ENCODE measurements around the gene ZNF587. TPM values are rescaled to one million over a fixed set of nuclear protein-coding genes. Genes with fewer than 3 reads are reported as not detected.
"Not testable (repeated sequence)": the region's sequence is repeated elsewhere in the genome, so short reads cannot be mapped to it uniquely, and the experiment has no call there.

Gene ZNF587
- total RNA-seq, 2 donors from 2014 or later: 18.3 to 29.7 TPM

DNA sequence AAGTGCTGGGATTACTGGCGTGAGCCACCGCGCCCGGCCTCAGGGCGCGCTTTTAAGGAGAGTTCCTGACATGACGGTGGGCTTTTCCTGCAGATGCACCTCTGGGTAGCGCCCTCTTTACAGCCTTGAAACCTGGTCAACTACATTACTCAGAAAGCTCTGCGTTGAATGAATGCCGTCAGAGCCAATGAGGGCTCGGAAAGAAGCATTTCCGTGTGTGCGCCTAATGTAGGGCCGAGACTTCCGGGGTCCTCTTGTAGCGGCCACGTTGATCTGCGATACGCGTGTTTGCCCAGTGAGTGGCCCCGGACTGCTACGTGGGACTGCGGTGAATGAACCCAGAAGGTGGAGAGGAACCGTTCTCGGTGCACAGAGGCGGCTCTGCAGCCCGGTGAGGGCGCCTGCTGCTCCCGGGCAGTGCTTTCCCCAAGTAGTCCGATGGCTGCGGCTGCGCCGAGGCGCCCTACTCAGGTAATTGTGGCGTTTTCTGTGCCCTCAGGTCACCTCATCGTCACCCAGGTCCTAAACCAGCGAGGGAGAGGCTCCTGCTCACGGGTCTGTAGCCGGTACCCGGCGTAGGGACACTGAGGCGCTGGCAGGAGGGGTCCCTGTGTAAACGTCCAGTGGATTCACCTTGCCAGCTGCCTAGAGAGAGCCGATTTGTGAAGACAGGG, 30.0 kb upstream of the ZNF587 start:
- Histone ChIP-seq H3K9me3 (no peaks in the 10 kb centered on the region), H3K4me3 (peak overlapping the region; percentile 96), H3K27me3 (replicated peaks; ENCODE audit: insufficient read depth) (no peaks in the 10 kb centered on the region), H3K27ac (peak overlapping the region; percentile 62 to 69), H3K4me1 (ENCODE audit: control insufficient read depth in 1 of 2, low read depth in 2 of 2) (peaks cover 10 to 13% of the 10 kb centered on the region in 2 donors), H3K36me3 (no peaks in the 10 kb centered on the region)
- ATAC-seq (ENCODE audit: insufficient number of reproducible peaks, low FRiP score, low read depth) (peak; percentile 77), DNase-seq (ENCODE audit: low spot score) (peak; percentile 59)
- TF ChIP-seq, protein P1, sequence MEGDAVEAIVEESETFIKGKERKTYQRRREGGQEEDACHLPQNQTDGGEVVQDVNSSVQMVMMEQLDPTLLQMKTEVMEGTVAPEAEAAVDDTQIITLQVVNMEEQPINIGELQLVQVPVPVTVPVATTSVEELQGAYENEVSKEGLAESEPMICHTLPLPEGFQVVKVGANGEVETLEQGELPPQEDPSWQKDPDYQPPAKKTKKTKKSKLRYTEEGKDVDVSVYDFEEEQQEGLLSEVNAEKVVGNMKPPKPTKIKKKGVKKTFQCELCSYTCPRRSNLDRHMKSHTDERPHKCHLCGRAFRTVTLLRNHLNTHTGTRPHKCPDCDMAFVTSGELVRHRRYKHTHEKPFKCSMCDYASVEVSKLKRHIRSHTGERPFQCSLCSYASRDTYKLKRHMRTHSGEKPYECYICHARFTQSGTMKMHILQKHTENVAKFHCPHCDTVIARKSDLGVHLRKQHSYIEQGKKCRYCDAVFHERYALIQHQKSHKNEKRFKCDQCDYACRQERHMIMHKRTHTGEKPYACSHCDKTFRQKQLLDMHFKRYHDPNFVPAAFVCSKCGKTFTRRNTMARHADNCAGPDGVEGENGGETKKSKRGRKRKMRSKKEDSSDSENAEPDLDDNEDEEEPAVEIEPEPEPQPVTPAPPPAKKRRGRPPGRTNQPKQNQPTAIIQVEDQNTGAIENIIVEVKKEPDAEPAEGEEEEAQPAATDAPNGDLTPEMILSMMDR (IDR thresholded peaks at IDR 0.05): peak; percentile 5

DNA sequence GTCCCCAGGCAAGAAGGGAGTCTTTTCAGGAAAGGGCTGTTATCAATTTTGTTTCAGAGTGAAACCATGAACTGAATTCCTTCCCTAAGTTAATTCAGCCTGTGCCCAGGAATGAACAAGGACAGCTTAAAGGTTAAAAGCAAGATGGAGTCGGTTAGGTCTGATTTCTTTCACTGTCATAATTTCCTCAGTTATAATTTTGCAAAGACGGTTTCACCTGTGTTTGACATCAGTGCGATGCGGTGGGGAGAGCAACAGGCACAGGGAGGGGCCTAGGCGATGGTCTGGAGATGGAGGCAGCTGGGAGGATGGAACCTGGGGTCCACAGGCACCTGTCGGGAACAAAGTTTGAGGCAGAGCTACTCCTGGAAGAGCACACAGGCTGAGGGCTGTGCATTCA, 29.1 kb upstream of the ZNF587 start:
- H3K4me3 ChIP-seq: peak overlapping the region; percentile 96
- TF ChIP-seq, protein P1 (IDR thresholded peaks at IDR 0.05): no peak
- no peaks in the 10 kb centered on the region for H3K9me3 ChIP-seq
- ATAC-seq (ENCODE audit: insufficient number of reproducible peaks, low FRiP score, low read depth) (no peak), DNase-seq (ENCODE audit: low spot score) (no peak)
- no peak overlapping the region for H3K27ac ChIP-seq
- H3K4me1 ChIP-seq (ENCODE audit: control insufficient read depth in 1 of 2, low read depth in 2 of 2): peaks cover 8 to 10% of the 10 kb centered on the region in 2 donors
- no peaks in the 10 kb centered on the region for H3K36me3 ChIP-seq
- H3K27me3 ChIP-seq (replicated peaks; ENCODE audit: insufficient read depth): no peaks in the 10 kb centered on the region

DNA sequence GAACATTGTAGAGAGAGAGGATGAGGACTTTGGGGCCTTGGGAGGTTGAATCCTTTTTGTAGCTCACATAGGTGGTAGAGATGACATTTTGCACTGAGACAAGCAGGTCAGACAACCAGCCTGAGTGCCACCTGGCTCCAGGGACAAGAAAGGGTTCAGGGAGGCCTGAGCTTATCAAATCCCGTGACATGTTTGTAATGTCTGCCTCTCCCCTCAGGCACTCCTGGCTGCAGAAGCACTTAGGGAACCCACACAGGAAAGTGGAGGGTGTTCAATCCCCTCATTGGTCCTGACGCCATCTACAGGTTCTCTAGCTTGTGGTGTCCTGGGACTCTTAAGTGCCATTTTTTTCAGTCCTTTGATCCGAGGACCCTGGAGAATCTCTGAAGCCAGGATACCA, 28.6 kb upstream of the ZNF587 start:
- not testable (repeated sequence) for H3K4me3 ChIP-seq; DNase-seq (ENCODE audit: low spot score)

DNA sequence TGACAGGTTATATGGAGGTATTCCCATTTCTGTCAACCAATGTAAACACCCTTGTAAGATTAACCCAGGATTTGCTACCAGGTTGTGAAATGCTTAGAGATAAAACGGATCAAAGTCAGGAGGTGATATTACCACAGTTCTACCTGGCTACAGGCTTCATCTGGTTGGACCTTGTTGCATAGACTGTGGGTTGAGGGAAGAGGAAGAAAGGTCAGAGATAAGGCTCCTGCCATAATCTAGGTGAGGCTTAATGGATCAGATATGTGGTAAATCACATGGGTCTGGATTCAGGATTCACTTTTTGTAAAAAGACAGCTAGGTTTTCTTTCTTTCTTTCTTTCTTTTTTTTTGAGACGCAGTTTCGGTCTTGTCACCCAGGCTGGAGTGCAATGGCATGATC, 28.2 kb upstream of the ZNF587 start:
- H3K4me1 ChIP-seq (ENCODE audit: control insufficient read depth in 1 of 2, low read depth in 2 of 2): peaks cover 8 to 10% of the 10 kb centered on the region in 2 donors
- H3K27me3 ChIP-seq (replicated peaks; ENCODE audit: insufficient read depth); DNase-seq (ENCODE audit: low spot score); H3K36me3 ChIP-seq; H3K27ac ChIP-seq; ATAC-seq (ENCODE audit: insufficient number of reproducible peaks, low FRiP score, low read depth); H3K9me3 ChIP-seq; H3K4me3 ChIP-seq: not testable (repeated sequence)

More for the DNA sequence above, 28.6 kb upstream of the ZNF587 start:
- H3K9me3 ChIP-seq; H3K36me3 ChIP-seq; ATAC-seq (ENCODE audit: insufficient number of reproducible peaks, low FRiP score, low read depth); H3K27me3 ChIP-seq (replicated peaks; ENCODE audit: insufficient read depth); H3K27ac ChIP-seq: not testable (repeated sequence)
- peaks cover 8 to 10% of the 10 kb centered on the region in 2 donors for H3K4me1 ChIP-seq (ENCODE audit: control insufficient read depth in 1 of 2, low read depth in 2 of 2)

DNA sequence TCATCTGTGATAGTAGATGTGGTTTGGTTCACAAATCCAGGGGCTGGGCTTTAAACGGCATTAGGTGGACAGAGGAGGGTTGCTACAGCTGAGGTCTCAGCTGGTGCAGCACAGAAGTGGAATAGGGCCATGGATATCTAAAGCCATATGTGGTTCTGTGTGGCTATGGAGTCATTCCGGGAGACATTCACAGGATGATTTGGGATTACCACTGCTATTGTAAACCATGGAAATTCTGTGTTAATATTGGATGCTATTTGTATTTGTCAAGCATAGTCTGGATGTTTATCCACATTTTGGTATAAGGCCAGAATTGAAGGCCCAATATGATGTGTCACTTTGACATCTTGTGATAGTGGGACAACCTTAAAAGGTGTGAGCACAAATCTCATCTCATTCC, 26.5 kb upstream of the ZNF587 start:
- H3K9me3 ChIP-seq; H3K27me3 ChIP-seq (replicated peaks; ENCODE audit: insufficient read depth); ATAC-seq (ENCODE audit: insufficient number of reproducible peaks, low FRiP score, low read depth); H3K36me3 ChIP-seq; H3K4me3 ChIP-seq; DNase-seq (ENCODE audit: low spot score); H3K27ac ChIP-seq: not testable (repeated sequence)
- peaks cover 8 to 10% of the 10 kb centered on the region in 2 donors for H3K4me1 ChIP-seq (ENCODE audit: control insufficient read depth in 1 of 2, low read depth in 2 of 2)

DNA sequence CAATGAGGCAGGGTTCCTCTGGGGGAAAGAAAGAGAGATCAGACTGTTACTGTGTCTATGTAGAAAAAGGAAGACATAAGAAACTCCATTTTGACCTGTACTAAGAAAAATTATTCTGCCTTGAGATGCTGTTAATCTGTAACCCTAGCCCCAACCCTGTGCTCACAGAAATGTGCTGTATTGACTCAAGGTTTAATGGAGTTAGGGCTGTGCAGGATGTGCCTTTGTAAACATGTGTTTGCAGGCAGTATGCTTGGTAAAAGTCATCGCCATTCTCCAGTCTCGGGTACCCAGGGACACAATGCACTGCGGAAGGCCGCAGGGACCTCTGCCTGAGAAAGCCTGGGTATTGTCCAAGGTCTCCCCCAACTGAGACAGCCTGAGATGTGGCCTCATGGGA, 26.1 kb upstream of the ZNF587 start:
- not testable (repeated sequence) for ATAC-seq (ENCODE audit: insufficient number of reproducible peaks, low FRiP score, low read depth); H3K4me3 ChIP-seq; H3K36me3 ChIP-seq; H3K9me3 ChIP-seq; H3K27me3 ChIP-seq (replicated peaks; ENCODE audit: insufficient read depth); DNase-seq (ENCODE audit: low spot score); H3K27ac ChIP-seq
- peaks cover 8 to 10% of the 10 kb centered on the region in 2 donors for H3K4me1 ChIP-seq (ENCODE audit: control insufficient read depth in 1 of 2, low read depth in 2 of 2)

DNA sequence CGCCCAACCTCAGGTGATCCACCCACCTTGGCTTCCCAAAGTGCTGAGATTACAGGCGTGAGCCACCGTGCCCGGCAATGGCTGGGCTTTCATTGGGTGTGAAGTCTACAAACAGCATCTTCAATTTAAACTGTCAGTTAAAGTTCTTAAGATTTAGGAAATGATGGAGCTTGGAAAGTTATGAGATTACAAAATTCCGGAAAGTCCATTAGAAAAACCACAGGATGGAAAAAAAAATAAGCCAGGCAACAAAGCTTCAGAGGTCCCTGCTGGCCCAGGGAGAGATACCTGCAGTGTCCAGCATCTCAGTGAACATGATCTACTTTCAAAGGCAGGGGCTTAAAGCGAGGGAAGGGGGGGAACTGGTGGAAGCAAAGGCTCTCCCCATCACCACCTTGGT, 24.1 kb upstream of the ZNF587 start:
- Histone ChIP-seq H3K9me3 (no peaks in the 10 kb centered on the region), H3K4me1 (ENCODE audit: control insufficient read depth in 1 of 2, low read depth in 2 of 2) (peaks cover 5 to 6% of the 10 kb centered on the region in 2 donors), H3K4me3 (no peak overlapping the region), H3K27me3 (replicated peaks; ENCODE audit: insufficient read depth) (no peaks in the 10 kb centered on the region), H3K36me3 (no peaks in the 10 kb centered on the region), H3K27ac (no peak overlapping the region)
- DNase-seq (ENCODE audit: low spot score) (no peak), ATAC-seq (ENCODE audit: insufficient number of reproducible peaks, low FRiP score, low read depth) (no peak)
- TF ChIP-seq, protein P1 (IDR thresholded peaks at IDR 0.05): no peak

Measured in thoracic aorta (tissue), 2 donors.